K562 (cell line): Measurements from ENCODE around the gene GJB4. TPM values are rescaled to one million over a fixed set of nuclear protein-coding genes. Genes with fewer than 3 reads are reported as not detected.

Source experiments
- ATAC-seq: fragments of 200-7000 bp; cut with Tn5 transposase; 3 replicates; pipeline ENCODE4 v1.9.1; 2020; ENCODE audit warnings: moderate library complexity
- BruUV-seq: library from RNA; stranded (reverse); fragments of 400-500 nt; replicated peaks from 2 replicates; lab custom pipeline; 2021; lab: Mats Ljungman, UMichigan
- CTCF ChIA-PET: fragments of 300-600 bp; formaldehyde crosslinking; extraction: SDS; loops from one replicate; lab custom pipeline; 2021; ENCODE audit warnings: low intra/inter-chr PET ratio; lab: Yijun Ruan, JAX
- POLR2A ChIA-PET: fragments of 300-600, 350-650 bp; sonication (Branson Sonifier 250); formaldehyde crosslinking; extraction: SDS; loops from one replicate; lab custom pipeline; 2021; ENCODE audit warnings: antibody characterized with exemption, inconsistent platforms; lab: Yijun Ruan, JAX
- DNase-seq, 4 experiments: peaks; one replicate each; pipeline versions ENCODE4 v3.0.0 to v3.0.0-alpha.2; 2011 to 2018; ENCODE audit warnings: low spot score in 3 of 4, mixed read lengths in 3 of 4; ENCODE audit errors: extremely low read depth in 1 of 4
- FAIRE-seq: peaks from 2 replicates; lab custom pipeline; 2011; peaks lifted over from hg19 to GRCh38; lab: Jason Lieb, UNC
- H2AFZ ChIP-seq: 2 replicates; pipeline ENCODE4 v1.6.0; 2011; ENCODE audit warnings: low read depth, low read length, control low read depth, inconsistent platforms
- H3K27ac ChIP-seq: fragments of 200-600 bp; 3 replicates; pipeline ENCODE4 v1.8.0; 2011; ENCODE audit warnings: low read depth, mild to moderate bottlenecking, control low read depth, inconsistent platforms, low read length, moderate library complexity, mixed read lengths; ENCODE audit errors: extremely low read depth
- H3K27me3 ChIP-seq, 2 experiments: fragments of 300-600 bp in 1 of 2; 2 replicates in 1 of 2; 3 replicates in 1 of 2; pipeline versions ENCODE4 v1.6.0 to v1.8.0; 2011; ENCODE audit warnings: inconsistent platforms in 2 of 2, low read length in 2 of 2, mild to moderate bottlenecking in 1 of 2, mixed read lengths in 1 of 2, moderate library complexity in 1 of 2; ENCODE audit not compliant: control insufficient read depth in 2 of 2, insufficient read depth in 2 of 2
- H3K36me3 ChIP-seq: fragments of 300-600 bp; 3 replicates; pipeline ENCODE4 v1.8.0; 2011; ENCODE audit warnings: mild to moderate bottlenecking, low read length, inconsistent platforms; ENCODE audit not compliant: control insufficient read depth, insufficient read depth
- H3K4me1 ChIP-seq, 2 experiments: fragments of 200-600 bp in 1 of 2; replicated peaks in 1 of 2; 2 replicates in 1 of 2; 3 replicates in 1 of 2; pipeline versions ENCODE4 v1.5.1 to v1.8.0; 2011; ENCODE audit warnings: inconsistent platforms in 2 of 2, low read length in 2 of 2, mild to moderate bottlenecking in 1 of 2, mixed read lengths in 1 of 2, moderate library complexity in 1 of 2; ENCODE audit not compliant: control insufficient read depth in 2 of 2, insufficient read depth in 2 of 2
- H3K4me2 ChIP-seq: 2 replicates; pipeline ENCODE4 v1.6.1; 2011; ENCODE audit warnings: low read length, control low read depth, inconsistent platforms, mixed read lengths; ENCODE audit not compliant: insufficient read depth
- H3K4me3 ChIP-seq: fragments of 200-600 bp; sonication (generic), shearing (Covaris generic); 2 replicates; pipeline ENCODE4 v1.5.1; 2016; ENCODE audit warnings: control low read depth, inconsistent platforms
- H3K79me2 ChIP-seq: fragments of 200-600 bp; 3 replicates; pipeline ENCODE4 v1.8.0; 2011; ENCODE audit warnings: low read length, inconsistent platforms; ENCODE audit not compliant: control insufficient read depth, insufficient read depth
- H3K9ac ChIP-seq, 2 experiments: 2 replicates each; pipeline versions ENCODE4 v1.6.0 to v1.6.1; 2011; ENCODE audit warnings: low read depth in 2 of 2, low read length in 2 of 2, control low read depth in 1 of 2, inconsistent platforms in 1 of 2, mild to moderate bottlenecking in 1 of 2, mixed read lengths in 1 of 2; ENCODE audit not compliant: insufficient read depth in 1 of 2
- H3K9me1 ChIP-seq: one replicate; pipeline ENCODE4 v1.6.0; 2011; ENCODE audit warnings: inconsistent platforms, mild to moderate bottlenecking, low read length, moderate library complexity; ENCODE audit not compliant: control insufficient read depth, insufficient read depth
- H3K9me3 ChIP-seq: replicated peaks from 2 replicates; pipeline ENCODE4 v1.5.1; 2011; ENCODE audit warnings: low read depth, low read length, inconsistent platforms; ENCODE audit not compliant: control insufficient read depth, insufficient read depth
- H4K20me1 ChIP-seq: replicated peaks from 2 replicates; pipeline ENCODE4 v1.6.1; 2011; ENCODE audit warnings: low read length, inconsistent platforms, mixed read lengths; ENCODE audit not compliant: control insufficient read depth, insufficient read depth
- GATA2 ChIP-seq: sonication (generic); formaldehyde crosslinking; IDR thresholded peaks from 2 replicates; pipeline ENCODE4 v1.4.0; 2020; ENCODE audit warnings: mild to moderate bottlenecking, missing genetic modification reagents
- MED1 ChIP-seq: sonication (generic); formaldehyde crosslinking; IDR thresholded peaks from 2 replicates; pipeline ENCODE4 v1.8.1; 2023; ENCODE audit warnings: missing genetic modification reagents, borderline replicate concordance
- MIER1 ChIP-seq: fragments of 450-650 bp; IDR thresholded peaks from 2 replicates; pipeline ENCODE4 v1.6.1; 2016; ENCODE audit warnings: antibody characterized with exemption, mild to moderate bottlenecking, low read depth
- TRIM25 ChIP-seq: fragments of 450-650 bp; IDR thresholded peaks from 2 replicates; pipeline ENCODE4 v1.7.0; 2016; ENCODE audit warnings: borderline replicate concordance
- VEZF1 ChIP-seq: fragments of 200-800 bp; sonication (Bioruptor generic); IDR thresholded peaks from 2 replicates; pipeline ENCODE4 v1.6.1; 2017; ENCODE audit warnings: missing genetic modification characterization, missing compliant biosample characterization
- WGBS: fragments of 100-300 bp; shearing (Covaris generic); methylation state at CpG from one replicate; pipeline ENCODE4 v1.1.6; 2016; ENCODE audit warnings: low coverage, mixed read lengths; ENCODE audit not compliant: insufficient coverage; ENCODE audit errors: missing lambda C conversion rate; 5-methylcytosine and 5-hydroxymethylcytosine counted together
- in situ Hi-C: fragments of 300-500 bp; cut with MboI; formaldehyde crosslinking; loops from 4 replicates; pipeline ENCODE4 v1.15.0; 2018; ENCODE audit warnings: inconsistent platforms, mixed read lengths
- intact Hi-C: fragments of 100-400 bp; cut with micrococcal nuclease; formaldehyde crosslinking; loops from 2 replicates; pipeline ENCODE4 v1.14.2; 2022
- polyA plus RNA-seq, 8 experiments: library from polyadenylated mRNA; depleted of rRNA in 4 of 8; stranded (reverse) in 5 of 8; unstranded in 3 of 8; fragments of >200 nt; fragmentation: Nextera tagmentation in 2 of 8; fragmentation: Illumina TruSeq in 1 of 8; extraction: Ambion mirVana in 2 of 8; extraction: Trizol in 1 of 8; gene quantifications; 2 replicates each; pipeline versions ENCODE4 v1.2.1 to v1.2.3, GENCODE V29; 2011 to 2014; ENCODE audit warnings: inconsistent platforms in 1 of 8, missing spikeins in 1 of 8
- total RNA-seq, 7 experiments: library from RNA; depleted of rRNA in 6 of 7; stranded (reverse); fragments of >200 nt in 6 of 7; fragmentation: Illumina TruSeq in 2 of 7; extraction: Trizol in 2 of 7; gene quantifications; 2 replicates each; pipeline versions ENCODE4 v1.2.1 to v1.2.3, GENCODE V29; 2011 to 2021; ENCODE audit warnings: low replicate concordance in 1 of 7

GJB4 gene
- total and polyA plus RNA-seq, 9 of the 15 experiments (the other 6 are each of a cell fraction or from before 2014, with no cell fraction given) = 0.03 TPM; not detected in 8

GRCh38 chr1:34780528-34780927 is 21.0 kb downstream of the GJB4 start:
- WGBS = 9% methylated on average over 2 of the region's 2 CpGs
- H3K4me3 ChIP-seq = no peak overlapping the region
- H3K79me2 ChIP-seq = no peaks in the 10 kb centered on the region
- intact Hi-C loops = no loop called here
- no peak overlapping the region for H3K9ac ChIP-seq
- ATAC-seq (no peak), FAIRE-seq (no peak), DNase-seq (no peak)
- H3K27me3 ChIP-seq = peaks cover 47 to 79% of the 10 kb centered on the region in 2 experiments
- TF ChIP-seq GATA2 (CRISPR knock-in tag) (no peak), MIER1 (no peak), MED1 (CRISPR knock-in tag) (no peak), VEZF1 (CRISPR knock-in tag) (no peak), TRIM25 (no peak)
- no peak overlapping the region for H2AFZ ChIP-seq
- 0 out of 2 replicates have a peak, but pooled peaks cover 3% of the 10 kb centered on the region for H4K20me1 ChIP-seq
- in situ Hi-C loops = no loop called here
- H3K4me1 ChIP-seq = peaks cover 0 to 16% of the 10 kb centered on the region in 2 experiments; a peak in 1 of 5 replicates
- CTCF ChIA-PET = no interaction called here
- POLR2A ChIA-PET = no interaction called here
- H3K9me3 ChIP-seq = no peaks in the 10 kb centered on the region
- H3K27ac ChIP-seq = no peak overlapping the region
- H3K4me2 ChIP-seq = no peak overlapping the region
- BruUV-seq = no TSS peak
- no peaks in the 10 kb centered on the region for H3K9me1 ChIP-seq
- no peaks in the 10 kb centered on the region for H3K36me3 ChIP-seq
